HUES64 (cell line): ENCODE data around the gene R3HDM2.
"Not testable (repeated sequence)": the region's sequence is repeated elsewhere in the genome, so short reads cannot be mapped to it uniquely, and the experiment has no call there.

Source experiments
- H3K27ac ChIP-seq: 2 replicates; pipeline ENCODE4 v1.7.0; 2013; ENCODE audit warnings: low read depth, low read length, inconsistent platforms
- H3K27me3 ChIP-seq: 2 replicates; pipeline ENCODE4 v1.6.1; 2013; ENCODE audit warnings: mild to moderate bottlenecking, low read length; ENCODE audit not compliant: insufficient read depth
- H3K36me3 ChIP-seq: 2 replicates; pipeline ENCODE4 v1.6.1; 2013; ENCODE audit warnings: mild to moderate bottlenecking, low read length; ENCODE audit not compliant: insufficient read depth
- H3K4me1 ChIP-seq: 2 replicates; pipeline ENCODE4 v1.6.1; 2013; ENCODE audit warnings: mild to moderate bottlenecking, low read length, moderate library complexity; ENCODE audit not compliant: insufficient read depth
- H3K4me3 ChIP-seq: 2 replicates; pipeline ENCODE4 v1.5.1; 2013; ENCODE audit warnings: mild to moderate bottlenecking, low read length, moderate library complexity
- H3K9ac ChIP-seq: 2 replicates; pipeline ENCODE4 v1.6.1; 2013; ENCODE audit warnings: mild to moderate bottlenecking, low read depth, low read length
- H3K9me3 ChIP-seq: 2 replicates; pipeline ENCODE4 v1.6.1; 2013; ENCODE audit warnings: low read depth, low read length; ENCODE audit not compliant: insufficient read depth
- WGBS: fragments of 150-250, 120-280 bp; methylation state at CpG from one replicate; pipeline ENCODE4 v1.1.7; 2013; ENCODE audit warnings: missing lambda C conversion rate; 5-methylcytosine and 5-hydroxymethylcytosine counted together

The R3HDM2 gene

DNA sequence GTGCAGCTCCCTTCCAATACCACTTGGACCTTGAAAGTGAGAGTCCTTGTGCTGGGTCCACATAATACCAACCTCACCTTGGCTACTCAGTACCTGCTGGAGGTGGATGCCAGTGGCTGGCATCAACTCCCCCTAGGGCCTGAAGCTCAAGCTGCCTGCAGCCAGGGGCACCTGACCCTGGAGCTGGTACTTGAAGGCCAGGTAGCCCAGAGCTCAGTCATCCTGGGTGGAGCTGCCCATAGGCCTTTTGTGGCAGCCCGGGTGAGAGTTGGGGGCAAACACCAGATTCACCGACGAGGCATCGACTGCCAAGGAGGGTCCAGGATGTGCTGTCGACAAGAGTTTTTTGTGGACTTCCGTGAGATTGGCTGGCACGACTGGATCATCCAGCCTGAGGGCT is 18.5 kb upstream of the R3HDM2 start:
- peaks cover 8% of the 10 kb centered on the region; the same call in 1 of the 2 replicates for H3K4me1 ChIP-seq
- no peaks in the 10 kb centered on the region for H3K27me3 ChIP-seq
- H3K9ac ChIP-seq, result no peak overlapping the region
- 96% methylated on average over 7 of the region's 7 CpGs for WGBS
- H3K36me3 ChIP-seq, result no peaks in the 10 kb centered on the region
- H3K27ac ChIP-seq, result no peak overlapping the region
- no peak overlapping the region for H3K4me3 ChIP-seq
- H3K9me3 ChIP-seq, result no peaks in the 10 kb centered on the region

DNA sequence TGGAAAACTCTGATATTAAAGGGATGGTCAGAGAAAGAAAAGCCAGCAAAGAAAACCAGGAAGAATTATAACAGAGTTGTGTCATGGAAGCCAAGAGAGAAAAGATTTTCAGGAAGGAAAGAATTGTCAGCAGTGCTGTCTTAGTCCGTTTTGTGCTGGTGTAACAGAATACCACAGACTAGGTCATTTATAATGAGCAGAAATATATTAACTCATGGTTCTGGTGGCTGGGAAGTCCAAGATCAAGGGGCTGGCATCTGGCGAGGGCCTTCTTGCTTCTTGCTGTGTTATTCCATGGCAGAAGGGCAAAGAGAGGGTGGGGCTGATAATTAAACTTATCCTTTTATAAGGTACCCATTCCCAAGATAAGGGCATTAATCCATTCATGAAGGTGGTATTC is 17.8 kb upstream of the R3HDM2 start:
- 85% methylated on average over 2 of the region's 2 CpGs for WGBS
- no peak overlapping the region for H3K9ac ChIP-seq

DNA sequence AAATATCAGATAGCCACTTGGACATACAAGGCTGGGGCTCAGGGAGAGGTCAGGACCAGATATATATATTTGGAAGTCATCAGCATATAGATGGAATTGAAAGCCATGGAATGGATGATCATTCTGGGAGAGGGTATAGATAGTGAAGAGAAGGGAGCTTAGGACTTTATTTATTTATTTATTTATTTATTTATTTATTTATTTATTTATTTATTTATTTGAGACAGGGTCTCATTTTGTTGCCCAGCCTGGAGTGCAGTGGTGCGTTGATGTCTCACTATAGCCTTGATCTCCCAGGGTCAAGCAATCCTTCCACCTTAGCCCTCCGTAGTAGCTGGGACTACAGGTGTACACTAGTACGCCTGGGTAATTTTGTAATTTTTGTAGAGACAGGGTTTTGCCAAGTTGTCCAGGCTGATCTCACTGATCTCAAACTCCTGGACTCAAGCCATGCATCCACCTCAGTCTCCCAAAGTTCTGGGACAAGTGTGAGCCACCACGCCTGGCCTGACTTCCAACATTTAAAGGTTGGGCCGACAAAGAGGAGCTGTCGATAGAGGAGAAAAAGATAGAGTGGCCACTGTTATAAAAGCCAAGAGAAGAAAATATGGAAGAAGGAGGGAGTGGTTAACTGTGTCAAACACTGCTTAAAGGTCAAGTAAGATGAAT is 15.6 kb upstream of the R3HDM2 start:
- Histone ChIP-seq H3K9ac (no peak overlapping the region), H3K27me3 (no peaks in the 10 kb centered on the region), H3K36me3 (no peaks in the 10 kb centered on the region), H3K27ac (no peak overlapping the region), H3K4me3 (no peak overlapping the region), H3K4me1 (no peaks in the 10 kb centered on the region), H3K9me3 (no peaks in the 10 kb centered on the region)
- WGBS, result 92% methylated on average over 6 of the region's 6 CpGs

More for the DNA sequence above, 17.8 kb upstream of the R3HDM2 start:
- Histone ChIP-seq H3K36me3 (no peaks in the 10 kb centered on the region), H3K9me3 (no peaks in the 10 kb centered on the region), H3K27me3 (no peaks in the 10 kb centered on the region), H3K27ac (no peak overlapping the region), H3K4me1 (0 out of 2 replicates have a peak, but pooled peaks cover 7% of the 10 kb centered on the region), H3K4me3 (no peak overlapping the region)

DNA sequence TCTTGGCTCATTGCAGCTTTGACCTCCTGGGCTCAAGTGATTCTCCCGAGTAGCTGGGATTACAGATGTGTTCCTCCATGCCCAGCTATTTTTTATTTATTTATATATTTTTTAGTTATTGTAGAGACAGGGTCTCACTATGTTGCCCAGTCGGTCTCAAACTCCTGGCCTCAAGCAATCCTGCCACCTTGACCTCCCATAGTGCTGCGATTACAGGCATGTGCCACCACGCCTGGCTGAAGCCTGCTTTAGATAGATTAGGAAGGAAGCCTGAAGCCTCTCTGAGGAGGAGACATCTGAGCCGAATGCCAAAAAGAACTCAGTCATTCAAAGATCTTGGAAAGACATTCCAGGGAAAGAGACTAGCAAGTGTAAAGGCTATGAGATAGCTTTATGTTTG is 13.9 kb upstream of the R3HDM2 start:
- H3K4me1 ChIP-seq, result no peaks in the 10 kb centered on the region
- H3K9me3 ChIP-seq, result no peaks in the 10 kb centered on the region
- 85% methylated on average over 5 of the region's 5 CpGs for WGBS
- no peaks in the 10 kb centered on the region for H3K36me3 ChIP-seq
- H3K9ac ChIP-seq, result no peak overlapping the region
- no peak overlapping the region for H3K4me3 ChIP-seq
- no peak overlapping the region for H3K27ac ChIP-seq
- H3K27me3 ChIP-seq, result no peaks in the 10 kb centered on the region

DNA sequence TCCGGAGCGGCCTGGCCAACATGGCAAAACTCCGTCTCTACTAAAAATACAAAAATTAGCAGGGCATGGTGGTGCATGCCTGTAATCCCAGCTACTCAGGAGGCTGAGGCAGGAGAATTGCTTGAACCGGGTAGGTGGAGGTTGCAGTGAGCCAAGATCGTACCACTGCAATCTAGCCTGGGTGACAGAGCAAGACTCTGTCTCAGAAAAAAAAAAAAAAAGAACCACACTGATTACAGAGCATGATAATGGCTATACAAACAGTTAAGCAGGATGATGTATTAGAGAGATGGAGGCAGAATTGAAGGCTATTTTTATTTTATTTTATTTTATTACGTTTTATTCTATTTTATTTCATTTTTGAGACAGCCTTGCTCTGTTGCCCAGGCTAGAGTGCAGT is 13.5 kb upstream of the R3HDM2 start:
- not testable (repeated sequence) for H3K9ac ChIP-seq, H3K4me3 ChIP-seq, H3K36me3 ChIP-seq, H3K27me3 ChIP-seq, H3K9me3 ChIP-seq, H3K4me1 ChIP-seq, H3K27ac ChIP-seq
- whole genome bisulfite sequencing, result 92% methylated on average over 6 of the region's 6 CpGs

DNA sequence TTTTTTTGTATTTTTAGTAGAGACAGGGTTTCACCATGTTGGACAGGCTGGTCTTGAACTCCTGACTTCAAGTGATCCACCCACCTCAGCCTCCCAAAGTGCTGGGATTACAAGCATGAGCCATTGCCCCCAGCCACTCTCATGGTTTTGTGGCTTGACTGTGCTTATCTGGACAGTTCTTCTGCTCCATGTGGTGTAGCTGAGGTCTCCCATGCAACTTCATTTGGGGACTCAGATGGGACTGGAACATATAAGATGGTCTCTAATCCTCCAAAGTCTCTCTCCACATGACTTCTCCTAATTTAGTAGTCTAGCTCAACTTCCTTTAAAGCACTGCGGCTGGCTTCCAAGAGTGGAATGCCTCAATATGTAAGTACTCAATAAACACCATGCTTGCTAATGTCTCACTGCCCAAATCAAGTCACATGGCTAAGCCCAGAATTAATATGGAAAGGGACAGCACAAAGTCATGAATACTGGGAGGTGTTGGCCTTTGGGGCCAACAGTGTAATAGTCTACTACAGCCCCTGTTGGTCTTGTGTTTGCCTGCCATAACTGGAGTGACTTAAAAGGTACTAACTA is 11.1 kb upstream of the R3HDM2 start:
- Histone ChIP-seq H3K4me3 (no peak overlapping the region), H3K27me3 (no peaks in the 10 kb centered on the region), H3K27ac (no peak overlapping the region), H3K9ac (no peak overlapping the region), H3K36me3 (no peaks in the 10 kb centered on the region), H3K9me3 (no peaks in the 10 kb centered on the region), H3K4me1 (no peaks in the 10 kb centered on the region)
- WGBS, result 36% methylated on average over 1 of the region's 1 CpG

DNA sequence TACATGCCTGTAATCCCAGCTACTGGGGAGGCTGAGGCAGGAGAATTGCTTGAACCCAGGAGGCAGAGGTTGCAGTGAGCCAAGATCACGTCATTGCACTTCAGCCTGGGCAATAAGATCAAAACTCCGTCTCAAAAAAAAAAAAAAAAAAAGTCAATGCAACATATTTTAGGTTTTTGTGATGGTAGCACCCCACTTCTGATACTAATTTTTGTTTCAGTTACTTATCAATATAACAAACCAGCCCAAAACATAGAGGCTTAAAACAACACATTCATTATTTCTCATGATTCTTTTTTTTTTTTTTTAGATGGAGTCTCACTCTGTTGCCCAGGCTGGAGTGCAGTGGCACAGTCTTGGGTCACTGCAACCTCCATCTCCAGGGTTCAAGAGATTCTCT is 10.6 kb upstream of the R3HDM2 start:
- H3K9me3 ChIP-seq, H3K4me3 ChIP-seq, H3K9ac ChIP-seq, H3K4me1 ChIP-seq, H3K27me3 ChIP-seq, H3K27ac ChIP-seq, H3K36me3 ChIP-seq: not testable (repeated sequence)
- 79% methylated on average over 2 of the region's 2 CpGs for WGBS

DNA sequence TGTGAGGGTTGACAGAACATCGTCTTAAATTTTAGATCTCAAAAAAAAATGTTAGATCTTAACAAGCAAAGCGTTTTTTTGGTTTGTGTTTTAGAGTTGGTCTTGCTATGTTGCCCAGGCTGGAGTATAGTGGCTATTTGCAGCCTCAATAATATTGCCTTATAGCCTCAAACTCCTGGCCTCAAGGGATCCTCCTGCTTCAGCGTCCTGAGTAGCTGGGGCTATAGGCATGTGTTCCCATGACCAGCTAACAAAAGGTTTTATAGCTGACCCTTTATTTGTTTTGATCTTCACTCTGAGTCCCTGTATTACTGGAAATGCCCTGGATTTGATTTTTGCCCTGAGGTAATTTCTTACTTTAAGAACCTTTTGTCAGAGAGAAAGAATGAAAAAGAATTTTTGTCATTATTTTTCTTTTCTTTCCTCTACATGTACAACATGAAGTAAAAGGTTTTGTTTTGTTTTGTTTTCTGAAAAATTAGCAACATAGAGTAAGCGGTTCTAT is 9.0 kb upstream of the R3HDM2 start:
- Histone ChIP-seq H3K27ac (no peak overlapping the region), H3K4me3 (no peak overlapping the region), H3K36me3 (no peaks in the 10 kb centered on the region), H3K9ac (no peak overlapping the region), H3K4me1 (no peaks in the 10 kb centered on the region), H3K27me3 (no peaks in the 10 kb centered on the region), H3K9me3 (no peaks in the 10 kb centered on the region)
- WGBS, result 88% methylated on average over 3 of the region's 4 CpGs

DNA sequence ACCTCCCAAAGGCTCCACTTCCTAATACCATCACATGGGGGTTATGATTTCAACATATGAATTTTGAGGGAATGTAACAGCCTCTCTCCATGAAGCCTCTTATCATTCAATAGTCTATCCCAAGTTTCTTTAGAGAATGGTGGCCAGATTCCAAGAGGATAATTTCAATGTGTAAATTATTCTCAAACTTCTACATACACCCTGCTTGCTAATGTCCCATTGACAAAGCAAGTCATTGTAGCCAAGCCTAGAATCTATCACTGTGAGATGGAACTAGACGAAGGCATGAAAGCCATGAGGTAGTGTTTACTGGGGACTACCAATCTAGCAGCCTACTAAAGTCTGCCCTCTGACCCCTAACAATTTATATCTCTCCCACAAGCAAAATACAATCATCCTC is 7.6 kb upstream of the R3HDM2 start:
- no peak overlapping the region for H3K9ac ChIP-seq
- 93% methylated on average over 1 of the region's 1 CpG for WGBS

DNA sequence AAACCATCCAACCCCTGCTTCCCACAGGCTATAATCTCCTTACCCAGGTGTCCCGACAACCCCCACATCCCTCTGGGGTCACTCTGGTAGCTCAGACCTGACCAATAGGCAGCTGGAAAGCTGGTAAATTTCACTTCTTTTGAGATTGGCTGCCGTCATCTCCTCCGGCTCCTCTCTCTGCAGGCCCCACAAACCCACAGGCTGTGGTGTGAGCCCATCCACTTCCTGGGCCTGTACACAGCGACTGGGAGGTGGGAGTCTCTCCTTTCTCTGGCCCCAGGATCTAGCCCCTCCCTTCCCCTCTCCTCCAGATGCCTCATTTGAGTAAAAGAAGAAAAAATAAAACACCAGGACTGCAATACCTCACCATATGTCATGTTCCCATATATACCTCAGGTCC is 4.5 kb upstream of the R3HDM2 start:
- Histone ChIP-seq H3K27ac (no peak overlapping the region), H3K9me3 (no peaks in the 10 kb centered on the region), H3K4me3 (no peak overlapping the region), H3K36me3 (no peaks in the 10 kb centered on the region), H3K9ac (no peak overlapping the region), H3K27me3 (no peaks in the 10 kb centered on the region), H3K4me1 (peaks cover 5% of the 10 kb centered on the region; the same call in 1 of the 2 replicates)
- 71% methylated on average over 4 of the region's 4 CpGs for WGBS

More for the DNA sequence above, 7.6 kb upstream of the R3HDM2 start:
- Histone ChIP-seq H3K27me3 (no peaks in the 10 kb centered on the region), H3K27ac (no peak overlapping the region), H3K36me3 (no peaks in the 10 kb centered on the region), H3K4me3 (no peak overlapping the region), H3K9me3 (no peaks in the 10 kb centered on the region), H3K4me1 (no peaks in the 10 kb centered on the region)

DNA sequence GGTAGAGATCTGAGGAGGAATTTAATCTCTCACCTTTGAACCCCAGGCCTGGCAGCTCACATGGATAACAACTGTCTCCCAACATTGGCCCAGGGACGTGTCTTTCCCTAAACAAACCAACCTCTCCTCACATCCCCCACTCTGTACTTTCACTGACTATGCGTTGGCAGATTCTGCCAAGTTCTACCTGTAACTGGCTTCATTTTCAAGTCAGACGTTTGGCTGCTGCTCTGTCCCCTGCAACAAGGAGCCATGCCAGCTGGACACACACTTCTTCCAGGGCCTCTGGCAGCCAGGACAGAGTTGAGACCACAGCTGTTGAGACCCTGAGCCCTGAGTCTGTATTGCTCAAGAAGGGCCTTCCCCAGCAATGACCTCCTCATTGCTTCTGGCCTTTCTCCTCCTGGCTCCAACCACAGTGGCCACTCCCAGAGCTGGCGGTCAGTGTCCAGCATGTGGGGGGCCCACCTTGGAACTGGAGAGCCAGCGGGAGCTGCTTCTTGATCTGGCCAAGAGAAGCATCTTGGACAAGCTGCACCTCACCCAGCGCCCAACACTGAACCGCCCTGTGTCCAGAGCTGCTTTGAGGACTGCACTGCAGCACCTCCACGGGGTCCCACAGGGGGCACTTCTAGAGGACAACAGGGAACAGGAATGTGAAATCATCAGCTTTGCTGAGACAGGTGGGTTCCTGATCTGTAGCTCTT is 3.8 kb upstream of the R3HDM2 start, which contains the start of gene INHBC:
INHBC (plus strand) TSS at position 268 of the 707 bp plus-strand sequence; CDS start at position 371, 103 bp downstream.
- Histone ChIP-seq H3K36me3 (no peaks in the 10 kb centered on the region), H3K4me3 (no peak within 1 kb of the TSS), H3K27ac (no peak within 1 kb of the TSS), H3K9ac (no peak within 1 kb of the TSS), H3K4me1 (peaks cover 8% of the 10 kb centered on the region; the same call in 1 of the 2 replicates), H3K9me3 (no peaks in the 10 kb centered on the region), H3K27me3 (no peaks in the 10 kb centered on the region)
- WGBS, result 84% methylated on average over 8 of the region's 8 CpGs
